ENCODE results near the gene TPRX1. TPM values are rescaled to one million over a fixed set of nuclear protein-coding genes. Genes with fewer than 3 reads are reported as not detected.
"Not testable (repeated sequence)": the region's sequence is repeated elsewhere in the genome, so short reads cannot be mapped to it uniquely, and the experiment has no call there.

Gene TPRX1
- not detected for total RNA-seq
- not detected for polyA plus RNA-seq
- long read RNA-seq, donor 1: 0 reads
- long read RNA-seq, donor 2: 0 reads
- long read RNA-seq, donor 3: 0 reads
- long read RNA-seq, donor 4: 0 reads
- long read RNA-seq, donor 5: 0 reads

GRCh38 chr19:47804451-47804850 lies at the start of gene TPRX1:
TPRX1 (minus strand) TSS chr19:47804551; CDS start chr19:47804539, 12 bp downstream.
- not testable (repeated sequence) for H3K9me3 ChIP-seq (ENCODE audit: control insufficient read depth in 4 of 4, insufficient read depth in 3 of 4, low read length in 3 of 4); H3K4me1 ChIP-seq (ENCODE audit: control insufficient read depth in 5 of 5, insufficient read depth in 5 of 5, low read length in 5 of 5); H3K27me3 ChIP-seq (ENCODE audit: control insufficient read depth in 3 of 3, insufficient read depth in 3 of 3, low read length in 2 of 3); H3K9ac ChIP-seq (ENCODE audit: insufficient read depth in 1 of 2, low read length in 2 of 2); DNase-seq; H3K4me3 ChIP-seq; H3K27ac ChIP-seq (ENCODE audit: low read depth in 1 of 2, low read length in 1 of 2); ATAC-seq (ENCODE audit: insufficient read depth, low FRiP score); H3K36me3 ChIP-seq (ENCODE audit: control insufficient read depth in 4 of 4, insufficient read depth in 4 of 4, low read length in 4 of 4)
- 82 to 87% methylated on average over 5 of the region's 5 CpGs for whole genome bisulfite sequencing, 2 donors

GRCh38 chr19:47853003-47853402 lies 48.7 kb upstream of the TPRX1 start:
- WGBS, 2 donors: 69 to 71% methylated on average over 5 of the region's 5 CpGs
- H3K27me3 ChIP-seq (ENCODE audit: control insufficient read depth in 3 of 3, insufficient read depth in 3 of 3, low read length in 2 of 3): peaks cover 3 to 29% (median 18%) of the 10 kb centered on the region in 3 donors
- TF ChIP-seq CTCF (IDR thresholded peaks at IDR 0.05; ENCODE audit: control extremely low read depth, extremely low read depth): no peak
- no peak overlapping the region for H3K27ac ChIP-seq (ENCODE audit: low read depth in 1 of 2, low read length in 1 of 2)
- ATAC-seq (ENCODE audit: insufficient read depth, low FRiP score): no peak
- H3K36me3 ChIP-seq (ENCODE audit: control insufficient read depth in 4 of 4, insufficient read depth in 4 of 4, low read length in 4 of 4): no peaks in the 10 kb centered on the region
- H3K9me3 ChIP-seq (ENCODE audit: control insufficient read depth in 4 of 4, insufficient read depth in 3 of 4, low read length in 3 of 4): no peaks in the 10 kb centered on the region
- no peak for DNase-seq
- H3K4me3 ChIP-seq: no peak overlapping the region
- no peaks in the 10 kb centered on the region for H3K4me1 ChIP-seq (ENCODE audit: control insufficient read depth in 5 of 5, insufficient read depth in 5 of 5, low read length in 5 of 5)
- H3K9ac ChIP-seq (ENCODE audit: insufficient read depth in 1 of 2, low read length in 2 of 2): no peak overlapping the region

GRCh38 chr19:47848823-47849473 lies 44.6 kb upstream of the TPRX1 start:
- ATAC-seq (ENCODE audit: insufficient read depth, low FRiP score) (no peak), DNase-seq (no peak)
- H3K4me3 ChIP-seq: no peak overlapping the region
- peaks cover 3 to 28% (median 19%) of the 10 kb centered on the region in 3 donors for H3K27me3 ChIP-seq (ENCODE audit: control insufficient read depth in 3 of 3, insufficient read depth in 3 of 3, low read length in 2 of 3)
- no peak for TF ChIP-seq CTCF (IDR thresholded peaks at IDR 0.05; ENCODE audit: control extremely low read depth, extremely low read depth)
- no peaks in the 10 kb centered on the region for H3K36me3 ChIP-seq (ENCODE audit: control insufficient read depth in 4 of 4, insufficient read depth in 4 of 4, low read length in 4 of 4)
- WGBS, 2 donors: 3 to 6% methylated on average over 22 of the region's 22 CpGs
- H3K4me1 ChIP-seq (ENCODE audit: control insufficient read depth in 5 of 5, insufficient read depth in 5 of 5, low read length in 5 of 5): no peaks in the 10 kb centered on the region
- no peaks in the 10 kb centered on the region for H3K9me3 ChIP-seq (ENCODE audit: control insufficient read depth in 4 of 4, insufficient read depth in 3 of 4, low read length in 3 of 4)
- H3K9ac ChIP-seq (ENCODE audit: insufficient read depth in 1 of 2, low read length in 2 of 2): peak overlapping the region in 1 of 2 donors; percentile 11
- H3K27ac ChIP-seq (ENCODE audit: low read depth in 1 of 2, low read length in 1 of 2): no peak overlapping the region

GRCh38 chr19:47848425-47848822 lies 44.1 kb upstream of the TPRX1 start:
- Histone ChIP-seq H3K4me1 (ENCODE audit: control insufficient read depth in 5 of 5, insufficient read depth in 5 of 5, low read length in 5 of 5) (no peaks in the 10 kb centered on the region), H3K27ac (ENCODE audit: low read depth in 1 of 2, low read length in 1 of 2) (no peak overlapping the region), H3K9me3 (ENCODE audit: control insufficient read depth in 4 of 4, insufficient read depth in 3 of 4, low read length in 3 of 4) (no peaks in the 10 kb centered on the region), H3K27me3 (ENCODE audit: control insufficient read depth in 3 of 3, insufficient read depth in 3 of 3, low read length in 2 of 3) (peaks cover 3 to 28% (median 19%) of the 10 kb centered on the region in 3 donors), H3K4me3 (no peak overlapping the region), H3K36me3 (ENCODE audit: control insufficient read depth in 4 of 4, insufficient read depth in 4 of 4, low read length in 4 of 4) (no peaks in the 10 kb centered on the region), H3K9ac (ENCODE audit: insufficient read depth in 1 of 2, low read length in 2 of 2) (peak overlapping the region in 1 of 2 donors; percentile 11)
- no peak for TF ChIP-seq CTCF (IDR thresholded peaks at IDR 0.05; ENCODE audit: control extremely low read depth, extremely low read depth)
- WGBS, 2 donors: 53 to 67% methylated on average over 10 of the region's 10 CpGs
- ATAC-seq (ENCODE audit: insufficient read depth, low FRiP score) (no peak), DNase-seq (no peak)

Data from lung (tissue), 16 donors.